ENCODE data around the gene RNF141. TPM values are rescaled to one million over a fixed set of nuclear protein-coding genes. Genes with fewer than 3 reads are reported as not detected.

The RNF141 gene
- total and polyA plus RNA-seq, 10 of the 15 experiments (the other 5 are each of a cell fraction or from before 2014, with no cell fraction given) = 7.6 to 36.8 (median 13.6) TPM

DNA sequence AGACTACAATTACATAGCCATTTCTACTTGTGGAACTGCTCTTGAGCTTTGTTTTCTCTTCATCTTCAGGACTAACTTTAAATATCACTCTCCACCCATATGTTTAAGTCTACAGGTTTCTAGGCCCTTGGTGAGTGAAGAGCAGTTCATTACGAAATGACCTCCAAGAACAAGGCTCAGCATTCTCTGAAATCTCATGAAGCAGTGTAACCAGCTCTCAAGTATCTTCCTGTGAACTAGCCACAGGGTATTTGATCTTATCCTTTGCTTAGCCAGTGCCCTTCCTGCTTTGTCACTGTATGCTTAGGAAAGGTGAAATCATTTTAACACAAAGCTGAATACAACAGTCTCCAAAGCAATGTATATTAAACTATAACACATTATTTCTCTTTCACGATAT is 47.9 kb upstream of the RNF141 start:
- 14% methylated on average over 2 of the region's 2 CpGs for WGBS (ENCODE audit: insufficient coverage, insufficient replicate concordance, low lambda C conversion rate, missing lambda C conversion rate)
- FAIRE-seq = no peak
- CTCF ChIA-PET = interaction anchor here (1.0 kb wide), 1 partner anchor 183 kb away, joined by 4 read pairs; no protein-coding TSS in a partner anchor

DNA sequence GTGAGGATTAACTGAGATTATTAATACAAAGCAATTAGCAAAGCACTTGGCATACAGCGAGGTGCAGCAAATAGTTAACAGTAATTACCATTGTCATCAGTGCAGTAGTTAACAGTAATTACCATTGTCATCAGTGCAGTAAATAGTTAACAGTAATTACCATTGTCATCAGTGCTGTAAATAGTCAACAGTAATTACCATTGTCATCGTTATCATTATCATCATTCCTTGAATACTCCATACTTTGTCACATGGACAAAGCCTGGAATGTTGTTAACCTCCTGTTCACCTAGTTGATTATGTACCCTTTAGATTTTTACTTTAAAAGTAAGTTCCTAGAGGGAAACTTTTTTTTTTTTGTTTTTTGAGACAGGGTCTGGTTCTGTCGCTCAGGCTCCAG is 47.0 kb upstream of the RNF141 start:
- no peak overlapping the region for H3K4me3 ChIP-seq
- DNase-seq (ENCODE audit: low read depth, low spot score) = no peak
- intact Hi-C loops (cut with micrococcal nuclease; ENCODE audit: unreplicated experiment) (no loop called here), in situ Hi-C loops (cut with MboI) (no loop called here)
- WGBS (ENCODE audit: insufficient coverage, insufficient replicate concordance, low lambda C conversion rate, missing lambda C conversion rate) = 53% methylated on average over 3 of the region's 3 CpGs
- no peak overlapping the region for H2AFZ ChIP-seq (ENCODE audit: control insufficient read depth, low read depth, low read length)
- H3K9ac ChIP-seq (ENCODE audit: control insufficient read depth, insufficient read depth, low read length) = no peak overlapping the region
- CTCF ChIA-PET = interaction anchor here (1.0 kb wide), 1 partner anchor 182 kb away, joined by 4 read pairs; no protein-coding TSS in a partner anchor
- H3K4me1 ChIP-seq (ENCODE audit: control insufficient read depth, insufficient read depth, low read length) = no peaks in the 10 kb centered on the region
- H3K9me3 ChIP-seq (replicated peaks; ENCODE audit: control insufficient read depth, insufficient read depth, low read length) = no peaks in the 10 kb centered on the region
- no peak for TF ChIP-seq MYC (IDR thresholded peaks at IDR 0.05; ENCODE audit: insufficient read depth, insufficient read length, insufficient replicate concordance, low read length, severe bottlenecking)
- TF ChIP-seq, protein P1, sequence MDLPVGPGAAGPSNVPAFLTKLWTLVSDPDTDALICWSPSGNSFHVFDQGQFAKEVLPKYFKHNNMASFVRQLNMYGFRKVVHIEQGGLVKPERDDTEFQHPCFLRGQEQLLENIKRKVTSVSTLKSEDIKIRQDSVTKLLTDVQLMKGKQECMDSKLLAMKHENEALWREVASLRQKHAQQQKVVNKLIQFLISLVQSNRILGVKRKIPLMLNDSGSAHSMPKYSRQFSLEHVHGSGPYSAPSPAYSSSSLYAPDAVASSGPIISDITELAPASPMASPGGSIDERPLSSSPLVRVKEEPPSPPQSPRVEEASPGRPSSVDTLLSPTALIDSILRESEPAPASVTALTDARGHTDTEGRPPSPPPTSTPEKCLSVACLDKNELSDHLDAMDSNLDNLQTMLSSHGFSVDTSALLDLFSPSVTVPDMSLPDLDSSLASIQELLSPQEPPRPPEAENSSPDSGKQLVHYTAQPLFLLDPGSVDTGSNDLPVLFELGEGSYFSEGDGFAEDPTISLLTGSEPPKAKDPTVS (IDR thresholded peaks at IDR 0.05; ENCODE audit: low read depth, low read length) = no peak
- no peaks in the 10 kb centered on the region for H4K20me1 ChIP-seq (ENCODE audit: control insufficient read depth, insufficient read depth)
- no TSS peak for BruUV-seq (replicated peaks)
- no peak for ATAC-seq
- no peaks in the 10 kb centered on the region for H3K79me2 ChIP-seq (ENCODE audit: control insufficient read depth, insufficient read depth, low read length)
- H3K36me3 ChIP-seq (ENCODE audit: control insufficient read depth in 2 of 2, insufficient read depth in 2 of 2, low read length in 1 of 2) = no peaks in the 10 kb centered on the region
- H3K27ac ChIP-seq (ENCODE audit: control insufficient read depth, insufficient read depth) = no peak overlapping the region
- SMC1A ChIA-PET (ENCODE audit: uncharacterized antibody, unreplicated experiment) = interaction anchor here (0.9 kb wide), 1 partner anchor 16 kb away, joined by 3 read pairs; no protein-coding TSS in a partner anchor
- no peak overlapping the region for H3K4me2 ChIP-seq (ENCODE audit: control insufficient read depth, insufficient read depth)
- POLR2A ChIA-PET = no interaction called here
- H3K27me3 ChIP-seq (replicated peaks in 1 of 2; ENCODE audit: control insufficient read depth in 2 of 2, insufficient read depth in 2 of 2, low read length in 1 of 2) = no peaks in the 10 kb centered on the region; a peak in 3 of 4 replicates
- RAD21 ChIA-PET (ENCODE audit: unreplicated experiment) = no interaction called here
- FAIRE-seq = no peak

More for the DNA sequence above, 47.9 kb upstream of the RNF141 start:
- no peak for TF ChIP-seq RELA (IDR thresholded peaks at IDR 0.05; ENCODE audit: borderline replicate concordance, partially characterized antibody)
- TF ChIP-seq YY1 (IDR thresholded peaks at IDR 0.05; ENCODE audit: low read depth, low read length) = no peak
- TF ChIP-seq TCF7 (IDR thresholded peaks at IDR 0.05; ENCODE audit: borderline replicate concordance) = no peak
- no peak for TF ChIP-seq ASH2L (IDR thresholded peaks at IDR 0.05; ENCODE audit: borderline replicate concordance, low read depth)
- TF ChIP-seq HDAC6 (IDR thresholded peaks at IDR 0.05; ENCODE audit: unreplicated experiment) = no peak
- TF ChIP-seq BMI1 (IDR thresholded peaks at IDR 0.05; ENCODE audit: borderline replicate concordance) = no peak
- no peak for TF ChIP-seq WRNIP1 (IDR thresholded peaks at IDR 0.05; ENCODE audit: borderline replicate concordance, low read depth, low read length)
- TF ChIP-seq ESRRA (IDR thresholded peaks at IDR 0.05; ENCODE audit: low read length) = no peak
- TF ChIP-seq, protein P2, sequence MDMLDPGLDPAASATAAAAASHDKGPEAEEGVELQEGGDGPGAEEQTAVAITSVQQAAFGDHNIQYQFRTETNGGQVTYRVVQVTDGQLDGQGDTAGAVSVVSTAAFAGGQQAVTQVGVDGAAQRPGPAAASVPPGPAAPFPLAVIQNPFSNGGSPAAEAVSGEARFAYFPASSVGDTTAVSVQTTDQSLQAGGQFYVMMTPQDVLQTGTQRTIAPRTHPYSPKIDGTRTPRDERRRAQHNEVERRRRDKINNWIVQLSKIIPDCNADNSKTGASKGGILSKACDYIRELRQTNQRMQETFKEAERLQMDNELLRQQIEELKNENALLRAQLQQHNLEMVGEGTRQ (IDR thresholded peaks at IDR 0.05; ENCODE audit: borderline replicate concordance, low read depth, low read length) = no peak
- no peak for TF ChIP-seq CHD4 (IDR thresholded peaks at IDR 0.05)
- no peak for TF ChIP-seq MEF2A (IDR thresholded peaks at IDR 0.05; ENCODE audit: insufficient read depth, low read depth, low read length)
- ATAC-seq (no peak), DNase-seq (ENCODE audit: low read depth, low spot score) (no peak)
- no peaks in the 10 kb centered on the region for H3K79me2 ChIP-seq (ENCODE audit: control insufficient read depth, insufficient read depth, low read length)
- no peaks in the 10 kb centered on the region; a peak in 3 of 4 replicates for H3K27me3 ChIP-seq (replicated peaks in 1 of 2; ENCODE audit: control insufficient read depth in 2 of 2, insufficient read depth in 2 of 2, low read length in 1 of 2)
- ChIA-PET POLR2A (no interaction called here), SMC1A (ENCODE audit: uncharacterized antibody, unreplicated experiment) (interaction anchor here (0.7 to 0.9 kb wide), 2 partner anchors 12 to 17 kb away, joined by 3 read pairs; no protein-coding TSS in a partner anchor), RAD21 (ENCODE audit: unreplicated experiment) (no interaction called here)
- no peak overlapping the region for H3K4me2 ChIP-seq (ENCODE audit: control insufficient read depth, insufficient read depth)
- no peak overlapping the region for H3K4me3 ChIP-seq
- no peaks in the 10 kb centered on the region for H4K20me1 ChIP-seq (ENCODE audit: control insufficient read depth, insufficient read depth)
- no TSS peak for BruUV-seq (replicated peaks)
- H3K27ac ChIP-seq (ENCODE audit: control insufficient read depth, insufficient read depth) = no peak overlapping the region
- intact Hi-C loops (cut with micrococcal nuclease; ENCODE audit: unreplicated experiment) = no loop called here
- H3K9ac ChIP-seq (ENCODE audit: control insufficient read depth, insufficient read depth, low read length) = no peak overlapping the region
- no peaks in the 10 kb centered on the region for H3K9me3 ChIP-seq (replicated peaks; ENCODE audit: control insufficient read depth, insufficient read depth, low read length)
- no peaks in the 10 kb centered on the region for H3K36me3 ChIP-seq (ENCODE audit: control insufficient read depth in 2 of 2, insufficient read depth in 2 of 2, low read length in 1 of 2)
- H3K4me1 ChIP-seq (ENCODE audit: control insufficient read depth, insufficient read depth, low read length) = no peaks in the 10 kb centered on the region
- in situ Hi-C loops (cut with MboI) = no loop called here
- H2AFZ ChIP-seq (ENCODE audit: control insufficient read depth, low read depth, low read length) = no peak overlapping the region

Measured in GM12878 (cell line).